WTC11 (cell line): ENCODE measurements around the gene WNT8B. TPM values are rescaled to one million over a fixed set of nuclear protein-coding genes. Genes with fewer than 3 reads are reported as not detected.

Experiments used
- ATAC-seq: fragments of 200-7000 bp; cut with Tn5 transposase; 2 replicates; pipeline ENCODE4 v1.10.0; 2021; ENCODE audit warnings: mild to moderate bottlenecking, moderate library complexity
- Bru-seq: library from RNA; stranded (reverse); fragments of 400-500 nt; gene quantifications from one replicate; lab custom pipeline; 2021; lab: Mats Ljungman, UMichigan
- CTCF ChIA-PET: fragments of 300-600 bp; sonication (Branson Sonifier 250); formaldehyde crosslinking; loops from one replicate; lab custom pipeline; 2021; ENCODE audit warnings: antibody characterized with exemption; lab: Charles Lee
- POLR2A ChIA-PET: fragments of 350-600 bp; sonication (Branson Sonifier 250); formaldehyde crosslinking; loops from one replicate; lab custom pipeline; 2021; ENCODE audit warnings: antibody characterized with exemption; lab: Charles Lee
- DNase-seq: peaks from one replicate; pipeline ENCODE4 v3.0.0; 2021; ENCODE audit warnings: low spot score
- H3K27ac Mint-ChIP-seq: 2 replicates; pipeline ENCODE4 v1.8.0; 2021; ENCODE audit warnings: mixed read lengths
- H3K27me3 Mint-ChIP-seq: 2 replicates; pipeline ENCODE4 v1.8.0; 2021; ENCODE audit warnings: low read depth, mild to moderate bottlenecking, moderate library complexity, mixed read lengths
- H3K36me3 Mint-ChIP-seq: 2 replicates; pipeline ENCODE4 v1.8.0; 2021; ENCODE audit warnings: mixed read lengths
- H3K4me1 Mint-ChIP-seq: 2 replicates; pipeline ENCODE4 v1.8.0; 2022; ENCODE audit warnings: mixed read lengths
- H3K4me3 Mint-ChIP-seq: 2 replicates; pipeline ENCODE4 v1.8.0; 2021; ENCODE audit warnings: mild to moderate bottlenecking, moderate library complexity, mixed read lengths
- H3K9me3 Mint-ChIP-seq: 2 replicates; pipeline ENCODE4 v1.8.0; 2021; ENCODE audit warnings: mixed read lengths
- AFF4 ChIP-seq: sonication (generic); formaldehyde crosslinking; IDR thresholded peaks from 2 replicates; pipeline ENCODE4 v1.8.1; 2023; ENCODE audit warnings: mild to moderate bottlenecking, missing genetic modification reagents, borderline replicate concordance
- ATF2 ChIP-seq: sonication (generic); formaldehyde crosslinking; IDR thresholded peaks from 2 replicates; pipeline ENCODE4 v1.8.1; 2022; ENCODE audit warnings: low read depth, missing genetic modification reagents, borderline replicate concordance
- CDX4 ChIP-seq: fragments of 250-450 bp; sonication (Bioruptor Pico); IDR thresholded peaks from 2 replicates; pipeline ENCODE4 v1.9.0; 2021; ENCODE audit warnings: moderate library complexity, mild to moderate bottlenecking, inconsistent platforms, borderline replicate concordance
- CTCF ChIP-seq: fragments of 200-600 bp; IDR thresholded peaks from 2 replicates; pipeline ENCODE4 v1.8.0; 2022; ENCODE audit warnings: antibody characterized with exemption
- EMX1 ChIP-seq: fragments of 250-450 bp; sonication (Bioruptor Pico); IDR thresholded peaks from 2 replicates; pipeline ENCODE4 v1.8.0; 2021; ENCODE audit warnings: mild to moderate bottlenecking
- ESRRA ChIP-seq: sonication (generic); formaldehyde crosslinking; IDR thresholded peaks from 2 replicates; pipeline ENCODE4 v1.8.1; 2022; ENCODE audit warnings: mild to moderate bottlenecking, missing genetic modification reagents, borderline replicate concordance
- FOXP1 ChIP-seq: sonication (generic); formaldehyde crosslinking; IDR thresholded peaks from 2 replicates; pipeline ENCODE4 v1.8.0; 2022; ENCODE audit warnings: missing genetic modification reagents, mild to moderate bottlenecking, moderate library complexity, borderline replicate concordance
- HMGXB4 ChIP-seq: sonication (generic); formaldehyde crosslinking; IDR thresholded peaks from 2 replicates; pipeline ENCODE4 v1.8.1; 2023; ENCODE audit warnings: mild to moderate bottlenecking, moderate library complexity, missing genetic modification reagents
- IRF2 ChIP-seq: sonication (generic); formaldehyde crosslinking; IDR thresholded peaks from 2 replicates; pipeline ENCODE4 v1.8.0; 2022; ENCODE audit warnings: low read depth, missing genetic modification reagents, borderline replicate concordance
- JUN ChIP-seq: sonication (generic); formaldehyde crosslinking; IDR thresholded peaks from 2 replicates; pipeline ENCODE4 v1.8.0; 2023; ENCODE audit warnings: mild to moderate bottlenecking, missing genetic modification reagents
- MAX ChIP-seq: sonication (generic); formaldehyde crosslinking; IDR thresholded peaks from 2 replicates; pipeline ENCODE4 v1.8.0; 2022; ENCODE audit warnings: mild to moderate bottlenecking, missing genetic modification reagents
- MYBL2 ChIP-seq: sonication (generic); formaldehyde crosslinking; IDR thresholded peaks from 2 replicates; pipeline ENCODE4 v1.8.1; 2023; ENCODE audit warnings: mild to moderate bottlenecking, moderate library complexity, missing genetic modification reagents
- NFE2L1 ChIP-seq: sonication (generic); formaldehyde crosslinking; IDR thresholded peaks from 2 replicates; pipeline ENCODE4 v1.8.1; 2023; ENCODE audit warnings: missing genetic modification reagents
- NFYB ChIP-seq: sonication (generic); formaldehyde crosslinking; conservative IDR thresholded peaks from 2 replicates; pipeline ENCODE4 v1.8.0; 2022; ENCODE audit warnings: low read depth, missing genetic modification reagents
- NR2C2 ChIP-seq: sonication (generic); formaldehyde crosslinking; IDR thresholded peaks from 2 replicates; pipeline ENCODE4 v1.8.0; 2022; ENCODE audit warnings: mild to moderate bottlenecking, missing genetic modification reagents
- OVOL2 ChIP-seq: fragments of 250-450 bp; sonication (Bioruptor Pico); IDR thresholded peaks from 2 replicates; pipeline ENCODE4 v1.9.0; 2021; ENCODE audit warnings: mild to moderate bottlenecking, borderline replicate concordance
- PRDM15 ChIP-seq: sonication (generic); formaldehyde crosslinking; IDR thresholded peaks from 2 replicates; pipeline ENCODE4 v1.8.0; 2022; ENCODE audit warnings: missing genetic modification reagents
- USF2 ChIP-seq: sonication (generic); formaldehyde crosslinking; IDR thresholded peaks from 2 replicates; pipeline ENCODE4 v1.8.1; 2023; ENCODE audit warnings: mild to moderate bottlenecking, missing genetic modification reagents, moderate library complexity
- ZNF396 ChIP-seq: fragments of 250-450 bp; sonication (Bioruptor Pico); IDR thresholded peaks from 2 replicates; pipeline ENCODE4 v1.8.0; 2021; ENCODE audit warnings: mild to moderate bottlenecking, moderate library complexity, borderline replicate concordance
- long read RNA-seq, 3 experiments: library from RNA in 1 of 3; library from capped mRNA in 1 of 3; library from polyadenylated mRNA in 1 of 3; unstranded in 2 of 3; stranded (forward) in 1 of 3; transcript quantifications; one replicate each; pipeline ENCODE4 v2.0.0, GENCODE V29; 2021
- total RNA-seq: library from RNA; stranded (reverse); gene quantifications from 3 replicates; pipeline ENCODE4 v1.2.3, GENCODE V29; 2021

The WNT8B gene
- total RNA-seq (0.68 to 1.1 TPM (median 0.85 TPM) in 3 replicates), Bru-seq, nascent RNA (percentile 24 among the genes with signal in this experiment)
- long read RNA-seq, experiment 1, partial matches to known transcripts: 2 of 3 reads
- long read RNA-seq, experiment 1, other reads (novel, unspliced or antisense): 1 of 3 reads
- long read RNA-seq, experiment 2: 0 reads
- long read RNA-seq, experiment 3: 0 reads

GRCh38 chr10:100462709-100463108, at the start of gene WNT8B:
Gene WNT8B, plus strand, starts transcription at chr10:100463009. Its CDS starts 160 bp downstream, at chr10:100463169.
- no peaks in the 10 kb centered on the region for H3K36me3 Mint-ChIP-seq
- POLR2A ChIA-PET: no interaction called here
- no peak within 1 kb of the TSS for H3K4me3 Mint-ChIP-seq
- CTCF ChIA-PET: interaction anchor here (1.4 to 1.6 kb wide), 2 partner anchors 8 to 56 kb away, joined by 3 to 5 read pairs; no protein-coding TSS in a partner anchor
- 0 out of 2 replicates have a peak, but pooled peaks cover 4% of the 10 kb centered on the region for H3K4me1 Mint-ChIP-seq
- ATAC-seq (no peak), DNase-seq (no peak)
- H3K27ac Mint-ChIP-seq: no peak within 1 kb of the TSS
- 0 out of 2 replicates have a peak, but pooled peaks cover 5% of the 10 kb centered on the region for H3K9me3 Mint-ChIP-seq
- H3K27me3 Mint-ChIP-seq: peaks cover 94% of the 10 kb centered on the region
- TF ChIP-seq CDX4 (CRISPR knock-in tag) (no peak), FOXP1 (CRISPR knock-in tag) (no peak), JUN (CRISPR knock-in tag) (no peak), NR2C2 (CRISPR knock-in tag) (no peak), CTCF (no peak), USF2 (CRISPR knock-in tag) (no peak), ESRRA (no peak), ZNF396 (CRISPR knock-in tag) (no peak), HMGXB4 (CRISPR knock-in tag) (no peak), NFE2L1 (CRISPR knock-in tag) (no peak), PRDM15 (CRISPR knock-in tag) (no peak), EMX1 (no peak), MYBL2 (CRISPR knock-in tag) (no peak), MAX (CRISPR knock-in tag) (no peak), ATF2 (CRISPR knock-in tag) (no peak), OVOL2 (CRISPR knock-in tag) (no peak), NFYB (CRISPR knock-in tag) (no peak), AFF4 (no peak), IRF2 (CRISPR knock-in tag) (no peak)
- TF ChIP-seq, all 79 proteins: peak for 0
